Measurements from ENCODE around the gene RERGL. TPM values are rescaled to one million over a fixed set of nuclear protein-coding genes. Genes with fewer than 3 reads are reported as not detected.

Gene RERGL
- total RNA-seq, 1 experiment from 2014 or later = not detected

- H3K4me2 ChIP-seq (ENCODE audit: insufficient read depth, insufficient read length, low read length) = no peak overlapping the region
- no peak overlapping the region for H3K4ac ChIP-seq (ENCODE audit: low read depth, low read length)
- H2BK12ac ChIP-seq (ENCODE audit: insufficient read length, low read depth, low read length) = no peak overlapping the region
- H2BK120ac ChIP-seq (ENCODE audit: low read depth, low read length, poor library complexity, severe bottlenecking) = no peak overlapping the region
- no peak overlapping the region for H3K27ac ChIP-seq (ENCODE audit: insufficient read length, low read depth, low read length)
- H2BK15ac ChIP-seq (ENCODE audit: low read depth, low read length) = no peak overlapping the region
- 0 out of 2 replicates have a peak, but pooled peaks cover 2% of the 10 kb centered on the region for H3K4me1 ChIP-seq (ENCODE audit: insufficient read depth, low read length)
- Mint-ChIP-seq H3K9me3 (peaks cover 5 to 7% of the 10 kb centered on the region in 2 experiments; a peak in 4 of 5 replicates), H3K4me3 (0 out of 5 replicates have a peak overlapping the region, but pooled peaks of 1 of the 2 experiments have one; percentile 16), H3K27ac (no peak overlapping the region; a peak in 2 of 7 replicates), H3K36me3 (ENCODE audit: insufficient read depth in 1 of 3, low read depth in 3 of 3) (peaks cover 0 to 6% (median 4%) of the 10 kb centered on the region in 3 experiments; a peak in 4 of 7 replicates), H3K27me3 (ENCODE audit: low read depth) (peaks cover 1% of the 10 kb centered on the region; the same call in 1 of the 2 replicates), H3K4me1 (peaks cover 28 to 32% of the 10 kb centered on the region in 2 experiments)
- no peak for DNase-seq
- H3K27me3 ChIP-seq (ENCODE audit: insufficient read depth, low read length) = no peaks in the 10 kb centered on the region
- H3K79me1 ChIP-seq (ENCODE audit: insufficient read depth, low read depth, low read length, poor library complexity, severe bottlenecking) = no peaks in the 10 kb centered on the region
- no peak overlapping the region for H3T11ph ChIP-seq (ENCODE audit: low read length)
- H2BK5ac ChIP-seq (ENCODE audit: insufficient read length, low read length) = no peak overlapping the region
- H3K23me2 ChIP-seq (ENCODE audit: insufficient read length, low read depth, low read length, poor library complexity, severe bottlenecking) = no peaks in the 10 kb centered on the region
- H3K9ac ChIP-seq (ENCODE audit: extremely low read depth, insufficient read length, low read length) = no peak overlapping the region
- H3K18ac ChIP-seq (ENCODE audit: insufficient read length, low read depth, low read length) = no peak overlapping the region
- H4K20me1 ChIP-seq (ENCODE audit: control insufficient read depth, insufficient read depth, insufficient read length) = no peaks in the 10 kb centered on the region
- no peak overlapping the region for H3K56ac ChIP-seq (ENCODE audit: insufficient read length, low read depth, low read length)
- H4K5ac ChIP-seq (ENCODE audit: insufficient read length, low read depth, low read length) = no peak overlapping the region
- no peak overlapping the region for H4K91ac ChIP-seq (ENCODE audit: insufficient read length, low read depth, low read length)
- no peak overlapping the region for H4K8ac ChIP-seq (replicated peaks; ENCODE audit: insufficient read length, low read depth, low read length)
- H3K14ac ChIP-seq (ENCODE audit: insufficient read depth, low read length) = no peak overlapping the region
- H3K9me3 ChIP-seq (ENCODE audit: control insufficient read depth, low read depth, low read length) = no peaks in the 10 kb centered on the region
- no peak overlapping the region for H2AFZ ChIP-seq (ENCODE audit: low read length)
- TF ChIP-seq, protein P1, sequence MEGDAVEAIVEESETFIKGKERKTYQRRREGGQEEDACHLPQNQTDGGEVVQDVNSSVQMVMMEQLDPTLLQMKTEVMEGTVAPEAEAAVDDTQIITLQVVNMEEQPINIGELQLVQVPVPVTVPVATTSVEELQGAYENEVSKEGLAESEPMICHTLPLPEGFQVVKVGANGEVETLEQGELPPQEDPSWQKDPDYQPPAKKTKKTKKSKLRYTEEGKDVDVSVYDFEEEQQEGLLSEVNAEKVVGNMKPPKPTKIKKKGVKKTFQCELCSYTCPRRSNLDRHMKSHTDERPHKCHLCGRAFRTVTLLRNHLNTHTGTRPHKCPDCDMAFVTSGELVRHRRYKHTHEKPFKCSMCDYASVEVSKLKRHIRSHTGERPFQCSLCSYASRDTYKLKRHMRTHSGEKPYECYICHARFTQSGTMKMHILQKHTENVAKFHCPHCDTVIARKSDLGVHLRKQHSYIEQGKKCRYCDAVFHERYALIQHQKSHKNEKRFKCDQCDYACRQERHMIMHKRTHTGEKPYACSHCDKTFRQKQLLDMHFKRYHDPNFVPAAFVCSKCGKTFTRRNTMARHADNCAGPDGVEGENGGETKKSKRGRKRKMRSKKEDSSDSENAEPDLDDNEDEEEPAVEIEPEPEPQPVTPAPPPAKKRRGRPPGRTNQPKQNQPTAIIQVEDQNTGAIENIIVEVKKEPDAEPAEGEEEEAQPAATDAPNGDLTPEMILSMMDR (conservative IDR thresholded peaks at IDR 0.05) = no peak
- no peak overlapping the region for H3K23ac ChIP-seq (ENCODE audit: insufficient read length, low read depth, low read length)
- no peaks in the 10 kb centered on the region for H3K79me2 ChIP-seq (ENCODE audit: insufficient read depth, low read length)
- no CpG with 5 or more reads among the region's 3 CpGs for WGBS (ENCODE audit: extremely low coverage, insufficient read length, low lambda C conversion rate)
- no peak overlapping the region for H2BK20ac ChIP-seq (ENCODE audit: low read depth, low read length, poor library complexity, severe bottlenecking)
- H2AK5ac ChIP-seq (ENCODE audit: insufficient read length, low read length) = no peak overlapping the region
These were observed 21.6 kb downstream of the RERGL start for GRCh38 chr12:18068355-18068754.

All from H9 (cell line).